Measurements from ENCODE around the gene DDX51. TPM values are rescaled to one million over a fixed set of nuclear protein-coding genes. Genes with fewer than 3 reads are reported as not detected.
A peak's percentile ranks its signal among the peaks of the same experiment; 100 is the strongest.

The DDX51 gene
- total RNA-seq, 1 donor from 2014 or later, result 28.1 TPM

DNA sequence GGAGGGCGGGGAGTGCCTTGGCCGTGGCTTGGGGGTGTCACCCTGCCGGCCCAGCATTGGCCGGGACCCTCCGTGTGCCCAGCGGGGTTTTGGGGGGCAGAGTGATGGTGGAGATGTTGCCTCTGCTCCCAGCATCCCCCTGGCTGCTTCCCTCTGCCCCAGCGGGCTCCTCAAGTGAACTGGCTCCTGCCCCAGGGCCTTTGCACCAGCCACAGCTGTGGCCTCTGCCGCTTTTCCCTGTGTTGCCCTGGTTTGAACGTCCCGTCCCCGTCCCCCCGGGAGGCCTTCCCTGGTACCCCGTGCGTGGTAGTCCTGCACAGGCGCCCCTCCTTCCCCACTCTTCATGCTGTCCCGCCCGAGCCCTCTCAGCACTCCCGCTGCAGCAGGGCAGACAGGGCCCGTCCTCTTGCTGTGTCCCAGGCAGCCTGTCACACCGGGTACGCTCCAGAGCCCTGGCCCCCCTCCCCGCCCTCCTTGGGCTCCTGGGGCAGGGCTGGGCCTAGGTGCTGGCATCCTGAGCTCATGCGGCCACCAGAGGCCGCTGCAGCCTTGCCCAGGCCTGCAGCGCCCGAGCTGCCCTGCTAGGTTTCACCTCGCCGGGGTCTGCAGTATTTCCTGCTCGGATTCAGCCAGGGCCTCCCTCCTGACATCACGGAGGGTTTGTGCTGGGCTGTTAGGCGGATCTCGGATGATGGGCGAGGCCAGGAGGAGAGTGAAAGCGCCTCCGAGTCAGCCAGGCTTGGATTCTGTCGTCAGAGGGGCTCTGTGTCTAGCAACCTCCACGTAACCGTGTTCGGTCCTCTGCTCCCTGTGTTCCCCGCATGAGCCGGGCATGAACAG lies 9.6 kb upstream of the DDX51 start:
- no peaks in the 10 kb centered on the region for H3K9me3 Mint-ChIP-seq (ENCODE audit: low read depth)
- no peaks in the 10 kb centered on the region for H3K4me1 Mint-ChIP-seq (ENCODE audit: low read depth)
- no peak overlapping the region for H3K27ac Mint-ChIP-seq
- DNase-seq (ENCODE audit: low spot score, unreplicated experiment), result peak; percentile 74
- H3K27me3 Mint-ChIP-seq, result peaks cover 3% of the 10 kb centered on the region
- TF ChIP-seq CTCF (IDR thresholded peaks at IDR 0.05; ENCODE audit: unreplicated experiment), result peak; percentile 97
- H3K36me3 Mint-ChIP-seq (ENCODE audit: insufficient read depth), result no peaks in the 10 kb centered on the region
- H3K4me3 Mint-ChIP-seq (ENCODE audit: low read depth), result no peak overlapping the region

DNA sequence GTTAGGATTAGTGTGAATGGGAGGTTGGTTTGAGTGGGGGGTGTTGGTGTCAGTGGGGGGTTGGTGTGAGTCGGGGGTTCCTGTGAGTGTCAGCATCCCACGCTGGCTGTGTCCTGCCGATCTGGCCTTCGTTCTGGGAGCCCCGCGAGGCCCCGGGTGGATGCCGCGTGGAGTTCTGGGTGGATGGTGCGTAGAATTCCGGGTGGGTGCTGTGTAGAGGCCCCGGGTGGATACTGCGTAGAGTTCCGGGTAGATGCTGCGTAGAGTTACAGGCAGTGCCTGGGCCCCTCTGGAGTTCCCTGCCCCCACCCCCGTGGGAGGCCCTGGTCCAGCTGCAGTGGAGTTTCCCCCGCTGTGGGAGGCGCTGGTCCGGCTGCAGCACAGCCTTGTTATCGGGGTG lies 8.8 kb upstream of the DDX51 start:
- TF ChIP-seq CTCF (IDR thresholded peaks at IDR 0.05; ENCODE audit: unreplicated experiment), result no peak

DNA sequence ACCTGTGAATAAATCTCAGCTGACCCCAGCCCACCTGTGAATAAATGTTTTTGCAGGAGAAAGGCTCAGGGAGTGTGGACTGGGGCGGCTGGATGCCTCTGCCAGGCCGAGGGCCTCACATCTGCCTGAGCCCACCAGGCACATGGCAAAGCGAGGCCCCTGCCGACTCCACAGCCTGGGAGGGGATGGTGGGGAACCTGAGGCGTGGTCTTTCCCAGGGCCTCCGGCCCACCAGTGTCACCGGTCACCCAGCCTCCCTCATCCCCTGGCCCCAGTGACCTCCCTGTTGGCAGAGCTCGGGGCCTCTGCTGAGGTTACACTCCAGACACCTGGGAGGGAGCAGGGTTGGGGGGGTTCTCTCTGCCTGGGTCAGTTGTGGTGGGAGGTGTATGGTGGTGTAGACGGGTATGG lies 8.3 kb upstream of the DDX51 start:
- Mint-ChIP-seq H3K27ac (no peak overlapping the region), H3K27me3 (peaks cover 3% of the 10 kb centered on the region), H3K36me3 (ENCODE audit: insufficient read depth) (peaks cover 1% of the 10 kb centered on the region), H3K4me1 (ENCODE audit: low read depth) (no peaks in the 10 kb centered on the region), H3K9me3 (ENCODE audit: low read depth) (no peaks in the 10 kb centered on the region), H3K4me3 (ENCODE audit: low read depth) (no peak overlapping the region)
- TF ChIP-seq CTCF (IDR thresholded peaks at IDR 0.05; ENCODE audit: unreplicated experiment), result no peak
- DNase-seq (ENCODE audit: low spot score, unreplicated experiment), result no peak

More for the DNA sequence above, 8.8 kb upstream of the DDX51 start:
- no peaks in the 10 kb centered on the region for H3K4me1 Mint-ChIP-seq (ENCODE audit: low read depth)
- H3K27ac Mint-ChIP-seq, result no peak overlapping the region
- no peak overlapping the region for H3K4me3 Mint-ChIP-seq (ENCODE audit: low read depth)
- no peak for DNase-seq (ENCODE audit: low spot score, unreplicated experiment)
- peaks cover 3% of the 10 kb centered on the region for H3K27me3 Mint-ChIP-seq
- H3K9me3 Mint-ChIP-seq (ENCODE audit: low read depth), result no peaks in the 10 kb centered on the region
- H3K36me3 Mint-ChIP-seq (ENCODE audit: insufficient read depth), result peaks cover 1% of the 10 kb centered on the region

DNA sequence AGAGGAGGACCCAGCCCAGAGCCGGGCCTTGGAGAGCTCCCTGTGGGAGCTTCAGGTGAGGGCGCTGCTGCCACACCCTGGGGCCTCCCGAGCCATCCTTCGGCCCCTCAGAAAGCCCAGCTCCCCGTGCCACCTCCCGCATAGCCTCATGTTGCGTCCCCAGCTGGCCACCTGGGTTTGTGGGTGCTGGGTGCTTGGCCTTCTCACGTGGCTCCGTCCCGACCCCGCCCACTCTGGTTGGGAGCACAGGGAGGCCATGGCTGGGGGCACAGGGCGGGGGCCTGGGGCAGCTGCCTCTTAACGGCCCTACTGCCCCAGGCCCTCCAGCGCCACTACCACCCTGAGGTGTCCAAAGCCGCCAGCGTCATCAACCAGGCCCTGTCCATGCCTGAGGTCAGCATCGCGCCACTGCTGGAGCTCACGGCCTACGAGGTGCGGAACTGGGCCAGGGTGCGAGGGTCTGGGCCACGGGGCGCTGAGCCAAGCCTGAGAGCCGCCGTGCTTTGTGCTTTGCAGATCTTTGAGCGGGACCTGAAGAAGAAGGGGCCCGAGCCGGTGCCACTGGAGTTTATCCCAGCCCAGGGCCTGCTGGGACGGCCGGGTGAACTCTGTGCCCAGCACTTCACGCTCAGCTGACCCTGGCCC lies 7.8 kb upstream of the DDX51 start:
- TF ChIP-seq CTCF (IDR thresholded peaks at IDR 0.05; ENCODE audit: unreplicated experiment), result no peak
- Mint-ChIP-seq H3K4me3 (ENCODE audit: low read depth) (no peak overlapping the region), H3K27me3 (peaks cover 3% of the 10 kb centered on the region), H3K9me3 (ENCODE audit: low read depth) (no peaks in the 10 kb centered on the region), H3K36me3 (ENCODE audit: insufficient read depth) (peaks cover 1% of the 10 kb centered on the region), H3K4me1 (ENCODE audit: low read depth) (no peaks in the 10 kb centered on the region), H3K27ac (no peak overlapping the region)
- no peak for DNase-seq (ENCODE audit: low spot score, unreplicated experiment)

DNA sequence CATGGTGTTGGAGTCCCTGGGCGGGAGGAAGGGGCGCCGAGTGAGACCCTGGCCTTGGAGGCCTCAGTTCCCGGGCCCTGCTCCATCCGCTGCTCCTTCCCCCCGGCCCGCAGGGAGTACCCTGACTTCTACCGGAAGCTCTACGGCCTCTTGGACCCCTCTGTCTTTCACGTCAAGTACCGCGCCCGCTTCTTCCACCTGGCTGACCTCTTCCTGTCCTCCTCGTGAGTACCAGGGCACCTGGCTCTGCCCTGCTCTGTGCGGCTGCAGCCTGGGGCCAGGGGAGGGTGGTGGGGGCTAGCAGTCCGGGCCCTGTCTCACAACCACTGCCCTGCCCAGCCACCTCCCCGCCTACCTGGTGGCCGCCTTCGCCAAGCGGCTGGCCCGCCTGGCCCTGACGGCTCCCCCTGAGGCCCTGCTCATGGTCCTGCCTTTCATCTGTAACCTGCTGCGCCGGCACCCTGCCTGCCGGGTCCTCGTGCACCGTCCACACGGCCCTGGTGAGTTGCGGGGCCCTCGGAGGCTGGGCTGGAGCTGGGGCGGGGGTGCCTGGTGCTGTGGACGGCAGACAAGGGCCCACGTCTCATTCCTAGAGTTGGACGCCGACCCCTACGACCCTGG lies 7.1 kb upstream of the DDX51 start:
- Mint-ChIP-seq H3K9me3 (ENCODE audit: low read depth) (no peaks in the 10 kb centered on the region), H3K36me3 (ENCODE audit: insufficient read depth) (peaks cover 1% of the 10 kb centered on the region), H3K4me1 (ENCODE audit: low read depth) (no peaks in the 10 kb centered on the region), H3K4me3 (ENCODE audit: low read depth) (no peak overlapping the region), H3K27ac (no peak overlapping the region), H3K27me3 (peaks cover 3% of the 10 kb centered on the region)
- DNase-seq (ENCODE audit: low spot score, unreplicated experiment), result peak; percentile 8
- no peak for TF ChIP-seq CTCF (IDR thresholded peaks at IDR 0.05; ENCODE audit: unreplicated experiment)
